Activated CD4-positive, alpha-beta T cell treated with anti-CD3 and anti-CD28 coated beads for 4 hours (primary cell): Measurements from ENCODE around the gene KCNN3.

Experiments
- DNase-seq, 2 donors: peaks; one replicate each; pipeline ENCODE4 v3.0.0-alpha.2; 2020

KCNN3 gene

DNA sequence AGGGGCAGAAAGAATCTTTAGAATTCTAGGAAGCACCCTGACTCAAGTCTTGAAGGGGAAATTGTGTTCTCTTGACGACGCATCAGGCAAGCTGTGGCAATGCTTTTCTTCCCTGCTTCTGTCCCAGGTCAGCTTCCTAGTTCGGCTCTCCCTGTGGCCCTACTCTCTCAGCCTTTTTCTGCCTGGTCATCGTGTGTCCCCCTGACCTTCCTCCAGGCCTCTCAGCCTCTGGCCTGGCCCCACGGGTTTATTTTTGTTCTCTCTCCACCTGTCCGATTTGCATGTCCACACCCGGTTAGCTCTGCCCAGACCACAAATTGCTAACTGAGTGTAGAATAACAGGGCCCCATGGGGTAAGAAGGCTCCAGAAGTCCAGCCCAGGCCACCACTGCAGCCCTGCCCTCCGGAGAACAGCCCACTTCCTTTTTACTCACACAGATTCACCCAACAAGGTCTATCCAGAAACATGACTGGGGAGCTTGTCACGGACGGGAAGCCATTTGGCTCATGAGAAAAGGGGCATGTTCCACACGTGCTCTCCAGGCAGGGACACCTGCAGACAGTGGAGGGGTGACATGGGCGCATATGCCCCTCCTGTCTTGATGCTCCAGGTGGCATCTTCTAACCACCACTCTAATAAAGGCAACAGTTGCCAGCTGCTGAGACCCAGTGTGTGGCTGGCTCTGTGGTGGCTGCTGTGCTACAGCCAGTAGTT, 9.8 kb downstream of the KCNN3 start:
- DNase-seq = no peak

DNA sequence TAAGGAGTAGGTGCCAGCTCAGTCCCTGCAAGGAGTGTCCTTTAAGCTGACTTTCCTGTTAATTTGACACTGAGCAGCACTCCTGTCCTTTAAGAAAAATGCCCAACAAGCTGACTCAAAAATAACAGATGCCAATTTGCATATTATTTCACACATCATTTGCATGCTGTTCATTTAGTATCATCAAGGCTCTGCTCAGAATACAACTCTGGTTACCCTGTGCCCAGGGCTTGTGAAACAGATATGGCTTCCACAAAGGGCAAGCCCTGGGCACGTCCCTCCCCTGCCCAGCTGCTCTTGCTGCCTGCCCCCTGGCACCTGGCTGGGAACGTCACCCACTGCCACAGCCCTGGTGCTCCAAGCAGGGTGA, 10.3 kb downstream of the KCNN3 start:
- no peak for DNase-seq

DNA sequence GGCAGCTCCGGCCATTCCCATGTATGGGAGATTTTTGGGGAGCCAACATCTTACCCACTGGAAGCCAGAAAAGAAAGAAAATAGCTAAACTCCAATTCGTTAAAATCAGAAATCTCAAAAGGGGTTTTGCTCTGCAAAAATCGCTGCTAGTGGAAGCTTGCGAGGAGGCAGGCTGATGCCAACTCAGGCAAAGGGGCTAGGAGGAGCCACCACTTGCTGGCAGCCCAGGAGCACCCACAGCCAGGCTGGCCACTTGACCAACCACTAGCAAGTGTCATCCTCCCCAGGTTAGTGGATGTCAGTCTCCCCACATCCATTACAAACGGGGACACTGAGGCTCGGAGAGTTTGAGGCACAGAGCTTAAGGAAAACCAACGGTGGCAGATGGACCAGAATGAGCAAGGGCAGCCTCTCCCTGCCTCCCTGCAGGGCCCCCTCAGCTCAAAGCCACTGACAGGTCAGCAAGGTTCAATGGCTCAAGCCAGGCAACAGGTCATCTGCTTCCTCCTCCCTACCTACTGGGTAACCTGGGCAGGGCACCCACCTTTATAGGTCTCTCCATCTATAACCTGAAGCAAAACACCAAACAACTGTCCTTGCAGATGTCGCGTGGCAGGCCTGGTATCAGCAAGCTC, 10.8 kb downstream of the KCNN3 start:
- DNase-seq = no peak

DNA sequence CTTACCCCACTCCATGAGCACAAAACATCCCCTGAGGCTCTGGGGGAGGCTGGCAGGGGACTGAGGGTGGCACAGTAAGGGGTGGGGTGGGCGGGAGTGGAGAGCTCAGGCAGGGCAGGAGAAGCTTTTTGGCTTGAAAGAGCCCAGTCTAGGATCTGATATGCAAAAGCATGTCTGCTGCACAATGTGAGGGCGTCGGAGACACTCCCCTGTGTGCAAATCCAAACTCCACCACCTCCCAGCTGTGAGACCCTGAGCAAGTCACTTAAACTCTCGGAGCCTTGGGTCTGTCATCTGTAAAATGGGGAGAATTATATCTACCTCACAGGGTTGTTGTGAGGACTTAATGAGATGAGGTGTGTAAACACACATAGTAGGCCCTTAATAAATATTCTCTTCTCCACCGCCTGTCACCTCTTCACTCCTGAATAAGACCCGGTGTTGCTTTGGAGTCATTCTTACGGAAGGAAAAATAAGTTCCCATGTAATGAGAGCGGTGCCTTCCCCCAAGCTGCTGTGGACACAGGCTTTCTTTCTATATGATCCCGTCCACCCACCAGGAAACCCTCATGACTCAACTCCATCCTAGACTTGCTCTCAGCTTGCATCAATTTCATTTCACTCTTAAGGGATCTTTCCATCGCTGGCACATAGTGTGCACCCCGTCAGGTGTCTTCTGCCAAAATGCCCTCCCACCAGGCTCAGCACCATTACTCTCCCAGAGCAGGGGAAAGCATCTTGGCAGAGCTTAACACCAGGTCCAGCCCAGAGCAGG, 12.5 kb downstream of the KCNN3 start:
- no peak for DNase-seq

DNA sequence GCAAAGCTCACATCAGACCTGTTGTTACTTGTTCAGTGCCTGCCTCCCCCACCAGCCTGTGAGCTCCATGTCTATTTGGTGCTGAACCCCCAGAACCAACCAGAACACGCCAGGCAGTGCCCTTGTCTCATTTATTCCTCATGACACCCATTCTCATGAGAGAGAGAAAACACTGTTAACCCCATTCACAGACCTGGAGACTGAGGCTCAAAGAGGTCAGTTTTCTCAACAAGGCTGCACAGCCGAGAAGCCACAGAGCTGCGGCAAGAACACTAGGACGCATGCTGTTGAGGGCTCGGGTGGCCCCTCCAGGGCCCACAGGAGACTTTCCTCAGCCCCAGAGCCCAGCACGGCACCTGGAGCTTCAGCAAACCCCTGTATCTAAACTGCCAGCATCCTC, 13.1 kb downstream of the KCNN3 start:
- no peak for DNase-seq

DNA sequence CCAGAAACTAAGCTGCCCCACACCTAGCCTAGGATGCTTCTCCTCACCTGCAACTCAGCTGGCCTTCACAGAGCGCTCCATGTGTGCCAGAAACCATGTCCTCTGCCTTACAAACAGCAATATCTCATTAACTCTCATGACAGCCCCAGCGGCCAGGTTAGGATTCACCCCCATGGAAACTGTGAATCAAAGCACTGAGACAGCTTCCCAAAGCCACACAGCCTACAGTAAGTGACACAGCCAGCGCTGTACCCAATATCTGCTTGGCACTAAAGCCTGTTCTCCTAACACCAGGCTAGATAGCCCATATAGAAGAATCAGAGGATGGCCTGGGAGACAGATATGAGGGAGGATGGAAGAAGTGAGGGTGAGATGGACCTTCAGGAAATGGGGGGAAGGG, 13.5 kb downstream of the KCNN3 start:
- no peak for DNase-seq

DNA sequence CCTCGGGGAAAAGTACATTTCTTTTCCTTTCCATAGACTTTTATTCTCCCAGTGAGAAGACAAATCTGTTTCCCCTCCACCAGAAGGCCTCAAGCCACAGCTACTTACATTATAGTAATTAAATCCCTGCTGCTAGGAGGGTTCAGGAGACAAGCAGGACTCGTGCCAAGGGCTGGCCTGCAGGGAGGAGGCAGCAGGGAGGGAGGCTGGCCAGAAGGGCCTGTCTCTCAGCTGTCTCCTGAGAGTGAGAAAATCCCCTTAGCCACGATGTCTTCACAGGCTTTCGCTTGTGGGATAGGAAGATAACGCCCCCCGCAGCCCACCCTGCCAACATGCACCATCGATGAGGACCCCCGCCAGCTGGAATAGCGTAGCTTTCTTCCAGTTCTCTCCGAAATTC, 14.0 kb downstream of the KCNN3 start:
- no peak for DNase-seq

DNA sequence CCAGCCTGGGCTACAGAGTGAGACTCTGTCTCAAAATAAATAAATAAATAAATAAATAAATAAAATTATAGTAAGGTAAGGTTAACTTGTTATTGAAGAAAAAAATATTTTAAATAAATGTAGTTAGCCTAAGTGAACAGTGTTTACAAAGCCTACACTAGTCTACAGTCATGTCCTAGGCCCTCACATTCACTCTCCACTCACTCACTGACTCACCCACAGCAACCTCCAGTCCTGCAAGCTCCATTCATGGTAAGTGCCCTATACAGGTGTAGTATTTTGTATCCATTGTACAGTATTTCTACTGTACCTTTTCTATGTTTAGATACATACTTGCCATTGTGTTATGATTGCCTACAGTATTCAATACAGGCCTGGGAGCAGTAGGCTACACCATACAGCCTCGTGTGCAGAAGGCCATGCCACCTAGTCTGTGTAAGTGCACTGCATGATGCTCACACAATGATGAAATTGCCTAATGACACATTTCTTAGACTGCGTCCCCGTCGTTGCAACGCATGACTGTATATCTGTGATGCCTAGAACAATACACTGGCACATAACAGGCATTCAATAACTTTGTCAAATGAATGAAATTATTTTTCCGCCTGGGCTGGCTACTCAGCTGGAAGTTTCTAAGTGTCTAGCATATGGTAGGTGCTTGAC, 14.8 kb downstream of the KCNN3 start:
- DNase-seq = no peak

DNA sequence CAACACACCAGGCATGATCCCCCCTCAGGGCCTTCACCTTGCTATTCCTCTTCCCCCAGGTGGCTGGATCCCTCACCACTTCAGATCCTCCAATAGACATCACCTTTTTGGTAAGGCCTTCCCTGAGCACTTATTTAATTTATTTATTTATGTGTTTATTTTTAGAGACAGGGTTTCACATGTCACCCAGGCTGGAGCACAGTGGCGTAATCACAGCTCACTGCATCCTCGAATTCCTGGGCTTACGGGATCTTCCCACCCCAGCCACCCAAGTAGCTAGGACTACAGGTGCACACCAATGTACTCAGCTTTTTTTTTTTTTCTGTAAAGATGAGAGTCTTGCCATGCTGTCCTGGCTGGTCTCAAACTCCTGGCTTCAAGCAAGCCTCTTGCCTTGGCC, 17.2 kb downstream of the KCNN3 start:
- no peak for DNase-seq

DNA sequence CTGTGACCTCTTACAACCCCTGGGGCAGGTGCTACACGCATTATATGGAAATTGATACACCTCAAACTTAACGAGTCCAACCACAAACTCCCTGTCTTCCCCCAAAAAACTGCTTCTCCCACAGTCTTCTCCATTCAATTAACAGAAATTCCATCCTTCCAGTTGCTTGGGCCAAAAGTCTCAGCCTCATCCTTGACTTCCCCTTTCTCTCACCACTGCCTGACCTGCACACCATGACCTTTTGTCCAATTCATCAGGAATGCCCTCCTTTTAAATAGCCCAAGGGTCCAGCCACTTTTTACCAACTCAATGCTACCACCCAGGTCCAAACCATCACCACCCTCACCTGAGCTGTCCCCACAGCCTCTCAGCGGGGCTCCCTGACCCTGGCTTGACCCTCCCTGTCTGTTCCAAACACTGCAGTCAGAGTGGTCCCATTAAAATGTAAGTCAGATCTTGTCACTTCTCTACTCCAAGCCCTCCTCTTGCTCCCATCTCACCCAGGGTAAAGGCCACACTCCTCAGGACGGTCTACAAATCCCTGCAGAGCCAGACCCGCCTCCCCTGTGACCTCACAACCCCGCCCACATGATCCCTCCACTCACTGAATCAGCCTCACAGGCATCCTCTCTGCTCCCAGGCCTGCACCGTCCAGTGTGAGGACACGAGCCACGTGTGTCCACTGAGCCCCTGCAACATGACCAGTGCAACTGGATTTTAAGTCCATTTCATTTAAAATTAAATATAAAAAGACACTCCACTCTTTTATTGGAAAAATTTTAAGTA, 18.5 kb downstream of the KCNN3 start:
- DNase-seq = no peak

DNA sequence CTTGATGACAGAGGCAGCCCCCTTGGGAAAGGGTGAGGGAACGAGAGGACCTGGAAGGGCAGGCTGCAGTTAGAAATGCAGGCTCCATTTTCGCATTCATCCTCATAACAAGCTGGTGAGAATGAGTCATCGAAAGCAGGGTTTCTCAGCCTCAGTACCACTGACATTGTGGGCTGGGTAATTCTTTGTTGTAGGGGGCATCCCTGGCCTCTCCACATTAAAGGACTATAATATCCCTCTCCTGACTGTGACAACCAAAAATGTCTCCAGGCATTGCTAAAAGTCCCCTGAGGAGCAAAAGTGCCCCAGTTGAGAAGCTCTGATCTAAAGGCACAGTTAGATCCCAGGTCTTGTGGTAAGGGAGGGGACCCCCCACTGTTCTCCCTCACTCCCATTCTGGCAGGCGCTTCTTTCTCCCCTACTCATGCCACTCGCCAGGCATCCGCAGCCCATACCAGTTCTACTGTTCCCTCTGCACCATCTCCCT, 20.4 kb downstream of the KCNN3 start:
- no peak for DNase-seq

DNA sequence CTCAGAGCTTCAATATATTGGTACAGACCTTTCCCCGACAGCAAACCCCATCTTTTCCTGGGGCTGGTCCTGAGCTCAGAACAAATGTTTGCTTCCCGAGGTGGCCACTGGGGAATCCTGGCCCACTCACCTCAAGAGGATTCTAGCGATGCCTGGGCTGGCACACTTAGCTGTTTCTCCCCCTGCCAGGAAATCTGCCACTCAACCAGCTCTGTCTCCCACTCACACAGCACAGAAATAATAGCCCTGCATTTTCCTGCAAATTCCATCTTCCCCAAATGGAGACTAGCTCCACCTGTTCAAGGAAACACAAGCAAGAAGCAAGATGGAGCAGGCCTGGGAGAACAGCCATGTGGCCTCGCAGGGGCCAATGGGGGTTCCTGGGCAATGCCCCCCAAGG, 21.1 kb downstream of the KCNN3 start:
- DNase-seq = no peak

DNA sequence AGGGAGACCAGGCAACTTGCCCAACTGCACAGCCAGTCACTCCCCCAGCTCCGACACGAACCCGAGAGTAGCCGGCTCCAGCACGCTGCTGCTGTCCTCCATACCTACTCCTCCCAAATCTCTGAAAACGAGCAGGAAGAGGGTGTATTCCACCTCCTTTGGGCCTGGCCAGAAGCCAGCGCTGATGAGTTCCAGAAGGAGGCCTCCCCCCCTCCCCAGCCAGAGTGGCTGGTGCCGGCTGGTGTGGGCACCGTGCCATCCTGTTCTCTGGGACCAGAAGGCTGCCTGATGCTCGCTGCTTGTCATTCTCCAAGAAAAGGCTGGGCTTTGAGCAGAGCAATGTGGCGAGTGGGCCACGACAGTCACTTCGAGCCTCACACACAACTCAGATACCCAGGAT, 22.2 kb downstream of the KCNN3 start:
- DNase-seq = no peak

DNA sequence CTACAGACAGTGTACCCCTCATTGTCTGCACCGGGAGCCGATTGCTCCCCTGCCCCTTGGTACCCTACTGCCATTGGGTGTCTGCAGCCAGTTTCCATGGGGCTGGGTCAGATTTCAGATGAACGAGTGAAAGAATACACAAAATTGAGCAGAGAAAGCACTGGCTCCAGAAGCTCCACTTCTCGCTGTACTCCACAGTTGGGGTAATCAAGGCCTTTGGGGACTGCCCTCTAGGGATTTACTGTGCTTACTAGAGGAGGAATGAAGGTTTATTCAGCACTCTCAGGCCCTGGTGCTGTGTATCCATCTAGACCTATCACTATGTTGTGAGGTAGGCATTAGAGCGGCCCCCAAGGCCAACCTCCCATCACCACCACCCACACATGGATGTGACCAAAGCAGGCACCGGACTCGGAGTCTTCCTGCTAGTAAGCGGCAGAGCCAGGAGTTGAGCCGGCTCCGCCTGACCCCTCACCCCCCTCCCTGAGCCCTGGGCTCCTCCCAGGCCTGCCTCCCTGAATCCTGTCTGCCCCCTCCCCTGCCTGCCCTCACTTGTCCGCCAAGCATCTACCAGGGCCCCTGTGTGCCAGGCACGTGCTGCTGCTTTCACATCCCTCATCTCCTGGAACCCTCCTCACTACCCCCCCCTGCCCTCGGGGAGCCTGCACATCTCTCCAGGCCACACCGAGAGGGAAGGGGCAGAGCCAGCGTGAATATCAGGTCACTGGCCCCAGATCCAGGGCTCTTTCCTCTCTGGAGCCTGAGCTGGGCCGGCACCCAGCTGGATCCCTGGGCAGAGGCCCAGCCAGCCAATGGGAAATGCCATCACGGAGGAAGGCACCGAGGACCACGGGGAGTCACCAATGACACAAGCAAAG, 23.3 kb downstream of the KCNN3 start:
- DNase-seq = no peak

DNA sequence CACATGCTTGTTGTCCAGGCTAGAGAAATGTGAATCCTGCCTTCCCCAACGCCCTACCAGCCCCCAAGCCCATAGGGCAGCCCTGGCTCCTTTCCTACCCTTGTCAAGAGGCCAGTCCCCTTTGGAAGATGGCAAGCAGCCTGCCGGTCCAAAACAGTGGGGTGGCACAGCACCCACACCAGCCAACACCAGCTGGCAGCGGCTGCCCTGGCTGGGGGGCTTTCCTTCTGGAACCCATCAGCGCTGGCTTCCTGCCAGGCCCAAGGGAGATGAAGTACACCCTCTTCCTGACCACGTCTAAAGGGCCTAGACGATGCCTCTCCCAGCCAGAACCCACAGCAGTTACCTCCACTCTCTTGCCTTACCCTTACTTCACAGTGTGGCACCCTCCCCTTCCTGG, 24.2 kb downstream of the KCNN3 start:
- no peak for DNase-seq

DNA sequence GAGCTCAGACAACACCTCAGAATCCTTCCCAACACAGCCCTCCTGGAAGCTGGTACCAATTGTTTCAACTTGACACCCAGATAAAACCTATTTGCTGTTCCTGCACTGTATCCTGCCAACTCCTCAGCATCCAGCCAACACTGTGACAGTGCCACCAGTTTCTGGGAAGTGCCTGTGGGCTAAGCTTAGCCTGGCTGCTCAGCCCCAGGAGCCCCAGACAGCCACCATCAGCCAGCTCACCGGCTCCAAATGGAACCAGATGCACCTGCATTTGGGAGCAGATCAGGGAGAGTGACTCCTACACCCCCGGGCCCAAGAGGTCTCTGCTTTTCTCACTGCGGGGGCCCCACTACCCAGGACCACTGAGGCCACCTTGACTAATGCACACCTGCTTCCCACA, 24.9 kb downstream of the KCNN3 start:
- no peak for DNase-seq

DNA sequence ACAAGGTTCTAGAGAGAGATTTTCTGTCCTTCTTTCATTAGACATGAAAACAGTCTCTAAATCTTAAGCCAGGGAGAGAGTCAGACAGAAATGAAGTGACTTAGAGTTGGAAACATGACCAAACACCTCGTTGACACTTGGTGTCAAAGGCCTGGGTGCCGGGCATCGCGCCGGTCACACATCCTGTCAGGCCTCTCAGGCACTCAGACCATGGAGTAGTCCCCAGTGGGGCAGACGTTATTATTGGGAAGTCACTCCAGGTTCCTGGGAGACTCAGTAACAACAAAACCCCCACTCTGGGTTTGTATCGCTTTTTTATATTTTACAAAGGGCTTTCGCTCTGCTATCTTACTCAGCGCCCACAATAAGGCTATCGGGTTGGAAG, 25.8 kb downstream of the KCNN3 start:
- no peak for DNase-seq

DNA sequence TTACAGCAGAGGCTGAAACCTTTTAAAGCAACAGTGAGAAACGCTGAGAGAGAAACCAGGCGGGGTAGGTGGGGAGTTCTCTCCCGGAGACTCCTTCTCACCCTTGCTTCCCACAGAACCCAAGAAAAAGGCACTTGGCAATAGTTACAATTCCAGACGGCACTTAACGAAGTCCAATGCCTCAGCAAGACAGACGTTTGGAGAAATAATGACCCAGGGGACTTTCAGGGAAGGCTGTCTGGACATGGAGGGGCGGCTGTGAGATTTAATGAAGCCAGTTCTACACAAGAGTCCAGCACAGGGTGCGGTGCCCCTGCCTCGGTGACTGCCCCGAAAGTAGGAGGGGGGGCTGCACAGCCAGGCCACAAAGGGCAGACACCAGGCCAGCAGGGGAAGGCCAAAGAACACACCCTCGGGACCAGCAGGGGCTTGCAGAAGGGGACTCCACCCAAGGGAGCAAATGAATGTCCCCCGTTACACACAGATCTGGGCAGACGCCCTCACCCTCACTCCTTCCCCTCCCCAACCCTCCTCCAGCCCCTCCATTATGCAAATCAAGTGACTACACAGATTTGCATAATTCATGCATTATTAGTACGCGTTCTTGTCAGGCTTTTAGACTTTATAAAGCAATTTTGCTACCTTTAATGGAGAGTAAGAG, 26.3 kb downstream of the KCNN3 start:
- DNase-seq = no peak

DNA sequence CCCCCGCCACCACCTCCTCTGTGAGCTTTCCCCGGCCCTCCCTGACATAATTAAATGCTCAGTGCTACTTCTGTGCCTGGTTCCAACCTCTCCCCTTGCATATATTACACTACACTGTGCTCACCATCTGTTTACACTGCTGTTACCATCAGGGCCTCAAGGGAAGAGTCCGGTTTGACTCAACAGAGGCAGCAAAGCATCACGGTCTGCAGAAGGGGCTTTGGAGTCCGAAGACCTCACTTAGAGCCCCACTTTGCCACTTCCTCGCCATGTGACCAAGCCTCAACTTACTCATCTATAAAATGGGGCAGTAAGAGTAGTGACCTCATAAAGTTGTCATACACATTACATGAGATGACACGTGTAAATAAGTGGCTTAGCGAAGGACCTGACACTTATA, 27.4 kb downstream of the KCNN3 start:
- no peak for DNase-seq

DNA sequence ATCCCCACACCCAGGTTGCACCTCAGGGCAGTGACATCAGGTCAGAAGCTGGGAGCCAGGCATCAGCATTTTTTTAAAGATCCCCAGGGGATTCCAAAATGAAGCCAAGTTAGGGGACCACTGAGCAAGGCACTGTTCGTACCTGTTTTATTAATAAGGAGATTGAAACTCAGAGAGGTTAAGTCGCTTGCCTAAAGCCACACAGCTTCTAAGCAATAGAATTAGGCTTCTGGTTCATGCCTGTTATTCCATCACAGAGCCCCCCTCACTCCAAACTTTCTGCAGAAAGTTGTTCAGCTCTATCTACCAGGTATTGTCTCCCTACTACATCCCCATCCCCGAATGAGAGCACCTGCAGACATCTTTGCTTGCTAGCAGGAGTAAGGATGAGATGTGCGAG, 28.7 kb downstream of the KCNN3 start:
- no peak for DNase-seq
